Suprapubic skin (tissue), 4 donors: ENCODE results near the gene PYGB. TPM values are rescaled to one million over a fixed set of nuclear protein-coding genes. Genes with fewer than 3 reads are reported as not detected.
"Not testable (repeated sequence)": the region's sequence is repeated elsewhere in the genome, so short reads cannot be mapped to it uniquely, and the experiment has no call there.

Experiments used
- DNase-seq, 2 donors: peaks; one replicate each; pipeline ENCODE4 v3.0.0-alpha.2; 2019; ENCODE audit warnings: low spot score in 2 of 2
- H3K27ac ChIP-seq: fragments of 200-600 bp; sonication (generic); one replicate; pipeline ENCODE4 v1.5.1; 2019
- H3K27me3 ChIP-seq: fragments of 200-600 bp; sonication (generic); one replicate; pipeline ENCODE4 v1.5.1; 2019
- H3K36me3 ChIP-seq: fragments of 200-600 bp; sonication (generic); one replicate; pipeline ENCODE4 v1.5.1; 2019
- H3K4me1 ChIP-seq: fragments of 200-600 bp; sonication (generic); one replicate; pipeline ENCODE4 v1.5.1; 2019
- H3K4me3 ChIP-seq: fragments of 200-600 bp; sonication (generic); one replicate; pipeline ENCODE4 v1.5.1; 2019; ENCODE audit warnings: mild to moderate bottlenecking
- H3K9me3 ChIP-seq: fragments of 200-600 bp; sonication (generic); one replicate; pipeline ENCODE4 v1.5.1; 2019
- CTCF ChIP-seq, 2 donors: fragments of 200-600 bp in 1 of 2; fragments of 450-650 bp in 1 of 2; sonication (generic) in 1 of 2; IDR thresholded peaks; one replicate each; pipeline ENCODE4 v1.5.1; 2016 to 2019; ENCODE audit warnings: antibody characterized with exemption in 2 of 2, mild to moderate bottlenecking in 1 of 2, moderate library complexity in 1 of 2
- EP300 ChIP-seq: sonication (generic); formaldehyde crosslinking; IDR thresholded peaks from one replicate; pipeline ENCODE4 v1.6.1; 2017; ENCODE audit warnings: antibody characterized with exemption
- POLR2A ChIP-seq, 2 donors: fragments of 450-650 bp; IDR thresholded peaks; one replicate each; pipeline ENCODE4 v1.6.1; 2017; ENCODE audit warnings: antibody characterized with exemption in 2 of 2, mild to moderate bottlenecking in 2 of 2, moderate library complexity in 2 of 2
- POLR2AphosphoS5 ChIP-seq, 3 donors: sonication (generic); formaldehyde crosslinking; IDR thresholded peaks; one replicate each; pipeline ENCODE4 v1.6.1; 2017; ENCODE audit warnings: antibody characterized with exemption in 3 of 3
- WGBS: methylation state at CpG from one replicate; pipeline ENCODE4 v1.1.5; 2018; 5-methylcytosine and 5-hydroxymethylcytosine counted together
- total RNA-seq, 4 donors: library from RNA; depleted of rRNA; stranded (reverse); fragments of >200 nt; gene quantifications; one replicate each; pipeline ENCODE4 v1.1.0, GENCODE V29; 2016

Gene PYGB
- total RNA-seq, 4 donors from 2014 or later = 142 to 247 (median 198) TPM

DNA sequence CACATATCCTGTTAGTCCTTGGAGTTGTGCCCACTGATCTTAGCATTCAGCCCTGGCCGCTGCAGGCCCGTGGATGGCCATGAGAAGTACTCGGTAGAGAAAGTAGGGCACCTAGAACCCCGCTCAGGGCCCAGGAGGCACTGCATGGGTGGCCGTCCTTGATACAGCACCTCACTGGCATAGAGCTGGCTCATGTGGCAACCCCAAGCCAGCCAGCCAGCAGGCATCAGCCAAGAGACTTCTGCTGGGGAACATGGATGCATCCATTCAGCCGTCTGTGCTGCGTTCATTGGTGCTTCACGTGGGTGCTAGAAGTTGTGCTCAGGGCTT is 10.6 kb downstream of the PYGB start:
- H3K9me3 ChIP-seq = no peaks in the 10 kb centered on the region
- H3K4me3 ChIP-seq = no peak overlapping the region
- WGBS = 64% methylated on average over 6 of the region's 8 CpGs
- peaks cover 24% of the 10 kb centered on the region for H3K36me3 ChIP-seq
- no peaks in the 10 kb centered on the region for H3K27me3 ChIP-seq
- H3K27ac ChIP-seq = no peak overlapping the region
- H3K4me1 ChIP-seq = peaks cover 26% of the 10 kb centered on the region
- peak in 1 of 2 donors; percentile 70 for DNase-seq
- TF ChIP-seq CTCF (IDR thresholded peaks at IDR 0.05) (no peak), POLR2AphosphoS5 (IDR thresholded peaks at IDR 0.05) (no peak), POLR2A (IDR thresholded peaks at IDR 0.05) (no peak), EP300 (no peak)

- DNase-seq = peak in 1 of 2 donors; percentile 55
- 68% methylated on average over 4 of the region's 4 CpGs for WGBS
- Histone ChIP-seq H3K9me3 (no peaks in the 10 kb centered on the region), H3K4me3 (no peak overlapping the region), H3K4me1 (peaks cover 26% of the 10 kb centered on the region), H3K36me3 (peaks cover 24% of the 10 kb centered on the region), H3K27ac (no peak overlapping the region), H3K27me3 (no peaks in the 10 kb centered on the region)
- TF ChIP-seq CTCF (IDR thresholded peaks at IDR 0.05) = no peak
- no peak for TF ChIP-seq POLR2A (IDR thresholded peaks at IDR 0.05)
- no peak for TF ChIP-seq EP300
- TF ChIP-seq POLR2AphosphoS5 (IDR thresholded peaks at IDR 0.05) = no peak
Measured at GRCh38 chr20:25258828-25259227, 10.9 kb downstream of the PYGB start.

DNA sequence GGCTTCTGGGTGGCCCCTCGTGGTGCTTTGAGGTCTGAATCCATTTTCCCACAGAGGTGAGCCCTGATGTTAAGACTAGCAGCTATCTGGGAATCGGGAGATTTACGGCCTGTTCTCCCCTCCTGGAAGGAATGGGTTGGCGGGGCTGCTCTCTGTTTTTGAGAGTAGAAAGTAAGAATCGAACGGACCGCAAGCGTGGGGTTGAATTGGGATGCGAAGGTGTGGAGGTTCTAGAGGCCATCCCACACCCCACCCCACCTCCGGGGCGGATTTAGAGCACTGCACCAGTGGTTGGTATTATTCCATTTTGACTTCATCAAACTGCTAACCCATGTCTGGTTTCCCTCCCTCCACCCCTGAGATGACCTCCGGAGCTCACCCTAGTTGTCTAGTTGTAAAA is 11.5 kb downstream of the PYGB start:
- Histone ChIP-seq H3K4me1 (peaks cover 23% of the 10 kb centered on the region), H3K9me3 (no peaks in the 10 kb centered on the region), H3K36me3 (peaks cover 24% of the 10 kb centered on the region), H3K4me3 (no peak overlapping the region), H3K27me3 (no peaks in the 10 kb centered on the region), H3K27ac (no peak overlapping the region)
- DNase-seq = peak in 1 of 2 donors; percentile 56
- 85% methylated on average over 12 of the region's 12 CpGs for WGBS
- TF ChIP-seq CTCF (IDR thresholded peaks at IDR 0.05) (no peak), EP300 (no peak), POLR2AphosphoS5 (IDR thresholded peaks at IDR 0.05) (no peak), POLR2A (IDR thresholded peaks at IDR 0.05) (no peak)

GRCh38 chr20:25259788-25260254 is 11.9 kb downstream of the PYGB start:
- peak in 1 of 2 donors; percentile 65 for DNase-seq
- TF ChIP-seq EP300 (no peak), POLR2AphosphoS5 (IDR thresholded peaks at IDR 0.05) (no peak)

GRCh38 chr20:25260770-25261437 is 13.0 kb downstream of the PYGB start:
- WGBS = 95% methylated on average over 14 of the region's 16 CpGs

More at GRCh38 chr20:25259788-25260254, 11.9 kb downstream of the PYGB start:
- H3K4me1 ChIP-seq = peaks cover 21% of the 10 kb centered on the region
- H3K27me3 ChIP-seq = no peaks in the 10 kb centered on the region
- 95% methylated on average over 9 of the region's 9 CpGs for WGBS
- peaks cover 24% of the 10 kb centered on the region for H3K36me3 ChIP-seq
- H3K27ac ChIP-seq = no peak overlapping the region
- no peaks in the 10 kb centered on the region for H3K9me3 ChIP-seq
- no peak overlapping the region for H3K4me3 ChIP-seq

DNA sequence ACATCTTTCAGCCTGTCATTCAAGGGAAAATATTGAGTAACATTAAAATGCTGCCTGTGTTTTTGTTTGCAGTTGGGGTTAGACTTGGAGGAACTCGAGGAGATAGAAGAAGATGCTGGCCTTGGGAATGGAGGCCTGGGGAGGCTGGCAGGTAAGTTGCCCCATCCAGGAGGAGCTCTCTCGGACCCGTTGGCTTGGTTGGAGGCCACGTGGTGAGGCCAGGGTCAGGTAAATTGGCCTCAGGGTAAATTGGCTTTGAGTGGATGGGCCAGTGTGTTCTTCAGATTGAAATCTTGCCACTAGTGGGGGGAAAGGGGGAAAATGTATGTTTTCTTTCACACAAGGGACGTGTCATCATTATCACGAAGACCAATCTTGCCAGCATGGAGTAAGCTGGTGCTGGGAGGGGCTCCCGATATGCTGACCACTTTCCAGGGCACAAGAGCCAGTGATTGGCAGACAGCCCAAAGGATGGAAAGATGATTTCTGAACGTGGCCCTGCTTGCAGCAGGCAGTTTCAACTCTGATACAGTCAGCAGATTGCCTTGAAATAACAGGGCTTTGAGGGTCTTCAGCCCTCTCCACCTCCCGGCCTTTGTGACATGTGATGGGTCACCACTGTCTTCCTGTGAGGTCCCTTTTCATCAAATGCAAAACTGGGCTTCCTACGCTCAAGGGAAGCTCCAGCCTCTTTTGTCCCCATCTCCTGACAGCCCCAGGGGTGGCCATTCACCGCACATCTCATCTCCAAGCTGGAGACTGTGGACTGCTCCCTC is 21.4 kb downstream of the PYGB start:
- TF ChIP-seq POLR2A (IDR thresholded peaks at IDR 0.05) = no peak
- no peak for TF ChIP-seq CTCF (IDR thresholded peaks at IDR 0.05)
- no peak for TF ChIP-seq EP300
- no peak for TF ChIP-seq POLR2AphosphoS5 (IDR thresholded peaks at IDR 0.05)
- Histone ChIP-seq H3K27ac (no peak overlapping the region), H3K4me1 (peaks cover 23% of the 10 kb centered on the region), H3K36me3 (peaks cover 45% of the 10 kb centered on the region), H3K4me3 (no peak overlapping the region), H3K27me3 (no peaks in the 10 kb centered on the region), H3K9me3 (no peaks in the 10 kb centered on the region)
- WGBS = 88% methylated on average over 11 of the region's 11 CpGs
- peak; percentile 40 to 69 for DNase-seq

More at GRCh38 chr20:25260770-25261437, 13.0 kb downstream of the PYGB start:
- not testable (repeated sequence) for H3K27ac ChIP-seq, H3K4me3 ChIP-seq, H3K9me3 ChIP-seq, H3K27me3 ChIP-seq
- peaks cover 13% of the 10 kb centered on the region for H3K4me1 ChIP-seq
- DNase-seq = peak in 1 of 2 donors; percentile 26
- H3K36me3 ChIP-seq = peaks cover 24% of the 10 kb centered on the region
